RCC 7860 (cell line): Measurements from ENCODE around the gene ADI1.
"Not testable (repeated sequence)": the region's sequence is repeated elsewhere in the genome, so short reads cannot be mapped to it uniquely, and the experiment has no call there.

ENCODE experiments used
- DNase-seq: peaks from one replicate; pipeline ENCODE4 v3.0.0-alpha.2; 2015; ENCODE audit warnings: low spot score
- FAIRE-seq: peaks from 2 replicates; lab custom pipeline; 2012; peaks lifted over from hg19 to GRCh38; lab: Jason Lieb, UNC

Gene ADI1

DNA sequence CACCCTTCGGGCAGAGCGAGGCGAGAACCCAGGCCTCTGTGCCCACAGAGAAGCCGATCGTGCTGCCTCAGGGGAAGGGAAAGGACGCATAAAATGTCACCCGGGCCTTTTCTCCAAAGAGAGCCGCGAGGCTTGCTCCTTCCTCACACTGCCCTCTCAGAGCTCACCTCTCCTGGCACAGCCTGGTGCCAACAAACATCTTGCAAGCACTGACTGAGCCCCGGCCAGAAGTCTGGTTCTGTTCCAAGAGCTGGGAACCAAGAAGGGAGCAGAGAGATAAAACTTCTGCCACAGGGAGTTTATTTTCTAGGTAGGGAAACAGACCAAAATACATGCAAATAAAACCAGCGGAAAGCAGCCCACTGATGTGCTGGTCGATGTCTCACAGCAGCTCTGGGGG, 13.6 kb upstream of the ADI1 start:
- FAIRE-seq (no peak), DNase-seq (no peak)

DNA sequence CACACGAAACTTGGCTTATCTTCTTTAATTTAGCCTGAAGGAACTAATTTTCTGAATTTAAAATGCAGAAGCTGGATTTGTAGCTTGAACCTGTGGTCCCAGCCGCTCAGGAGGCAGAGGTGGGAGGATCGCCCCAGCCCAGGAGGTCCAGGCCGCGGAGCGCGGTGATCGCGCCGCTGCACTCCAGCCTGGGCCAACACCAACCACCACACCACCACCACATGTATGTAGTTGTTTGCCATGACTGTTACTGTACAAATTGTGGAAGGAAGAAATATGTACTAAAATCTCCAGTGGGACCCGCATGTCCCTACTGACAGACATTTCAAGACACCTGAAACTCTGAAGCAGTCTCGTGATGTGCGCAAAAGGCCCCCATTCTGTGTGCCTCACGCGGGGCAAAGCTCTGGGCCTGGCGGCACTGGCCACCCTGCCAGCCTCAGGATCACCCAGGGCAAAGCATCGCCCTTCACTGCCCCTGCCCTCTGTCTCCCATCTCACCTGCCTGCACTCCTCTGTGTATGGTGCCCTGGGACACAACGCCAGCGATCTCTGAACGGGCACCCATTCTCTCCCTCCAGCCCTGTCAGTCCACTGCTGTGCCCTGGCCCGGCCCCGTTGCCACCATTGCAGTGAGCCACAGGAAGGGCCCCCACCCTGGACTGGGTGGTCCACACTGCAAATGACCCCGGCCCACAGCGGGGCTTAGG, 10.1 kb upstream of the ADI1 start:
- no peak for DNase-seq
- no peak for FAIRE-seq

DNA sequence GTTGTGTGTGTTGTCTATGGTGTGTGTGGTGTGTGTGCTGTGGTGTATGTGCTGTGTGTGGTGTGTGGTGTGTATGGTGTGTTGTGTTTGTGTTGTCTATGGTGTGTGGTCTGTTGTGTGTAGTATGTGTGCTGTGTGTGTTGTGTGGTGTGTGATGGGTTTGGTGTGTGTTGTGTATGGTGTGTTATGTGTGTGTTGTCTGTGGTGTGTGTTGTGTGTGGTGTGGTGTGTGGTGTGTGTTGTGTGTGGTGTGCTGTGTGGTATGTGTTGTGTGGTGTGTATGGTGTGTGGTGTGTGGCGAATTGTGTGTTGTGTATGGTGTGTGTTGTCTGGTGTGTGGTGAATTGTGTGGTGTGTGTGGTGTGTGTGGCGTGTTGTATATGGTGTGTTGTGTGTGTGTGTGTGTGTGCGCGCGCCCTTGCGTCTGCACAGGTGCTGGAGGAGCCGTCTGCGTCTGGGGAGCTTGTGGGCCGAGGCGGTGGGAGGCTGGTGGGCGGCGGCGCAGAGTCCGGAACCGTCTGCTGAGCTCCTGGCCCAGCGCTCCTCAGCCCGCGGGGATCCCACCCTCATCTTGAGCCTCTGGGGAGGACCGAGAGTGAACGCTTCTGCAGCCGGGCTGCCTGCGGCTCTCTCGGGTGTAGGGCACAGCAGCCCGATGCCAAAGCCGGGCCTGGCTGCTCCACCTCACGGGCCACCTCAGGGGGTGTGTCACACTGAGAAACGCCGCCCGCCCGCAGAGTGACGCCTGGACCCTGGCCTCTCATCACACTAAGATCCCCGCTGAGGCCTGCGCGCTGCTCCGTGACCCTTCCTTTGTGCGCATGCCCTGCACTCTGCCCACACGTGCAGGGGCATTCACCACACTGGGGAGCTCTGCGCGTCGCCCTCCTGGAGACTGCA, 8.8 kb upstream of the ADI1 start:
- no peak for DNase-seq

DNA sequence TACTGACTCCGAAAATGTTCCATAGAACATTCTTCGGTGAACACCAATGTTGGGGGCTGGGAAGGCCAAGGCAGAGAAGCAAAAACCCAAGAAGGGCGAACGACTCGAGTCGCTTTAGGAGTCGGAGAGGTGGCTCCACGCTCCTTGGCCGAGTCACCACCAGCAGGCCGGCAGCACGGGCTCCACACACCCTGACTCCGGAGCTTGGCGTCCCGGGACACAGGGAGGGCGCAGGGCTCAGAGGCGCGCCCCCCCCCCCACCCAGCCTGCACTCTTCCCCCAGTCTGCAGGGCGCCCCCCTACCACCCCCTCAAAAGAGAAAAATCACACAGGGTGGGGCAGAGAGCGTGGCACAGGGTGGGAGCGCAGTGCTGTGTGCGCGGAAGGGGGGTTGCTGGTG, 7.5 kb upstream of the ADI1 start:
- no peak for FAIRE-seq
- no peak for DNase-seq

More for the DNA sequence above, 8.8 kb upstream of the ADI1 start:
- no peak for FAIRE-seq

DNA sequence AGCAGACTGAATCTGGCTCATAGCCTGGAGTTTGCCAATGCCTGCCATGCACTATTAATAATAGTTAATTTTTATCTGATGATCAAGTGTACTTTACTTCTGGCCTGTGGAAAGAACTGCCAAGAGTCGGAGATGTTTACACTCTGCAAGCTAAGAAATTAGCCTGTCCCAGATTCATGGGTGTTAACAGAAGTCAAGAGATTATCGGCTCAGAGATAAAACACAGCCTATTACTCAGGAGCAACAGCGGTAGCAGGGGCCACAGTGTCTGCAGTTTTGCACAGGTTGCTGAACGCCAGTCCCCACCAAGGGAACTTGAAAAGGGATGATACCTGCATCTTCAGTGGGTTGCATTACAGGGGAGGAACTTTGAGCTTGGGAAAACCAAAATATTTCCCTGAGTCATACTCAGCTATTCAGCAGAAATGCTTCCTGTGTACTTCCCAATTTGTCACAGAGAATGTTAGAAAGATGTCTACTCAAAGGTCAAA, 4.3 kb upstream of the ADI1 start:
- DNase-seq (no peak), FAIRE-seq (no peak)

DNA sequence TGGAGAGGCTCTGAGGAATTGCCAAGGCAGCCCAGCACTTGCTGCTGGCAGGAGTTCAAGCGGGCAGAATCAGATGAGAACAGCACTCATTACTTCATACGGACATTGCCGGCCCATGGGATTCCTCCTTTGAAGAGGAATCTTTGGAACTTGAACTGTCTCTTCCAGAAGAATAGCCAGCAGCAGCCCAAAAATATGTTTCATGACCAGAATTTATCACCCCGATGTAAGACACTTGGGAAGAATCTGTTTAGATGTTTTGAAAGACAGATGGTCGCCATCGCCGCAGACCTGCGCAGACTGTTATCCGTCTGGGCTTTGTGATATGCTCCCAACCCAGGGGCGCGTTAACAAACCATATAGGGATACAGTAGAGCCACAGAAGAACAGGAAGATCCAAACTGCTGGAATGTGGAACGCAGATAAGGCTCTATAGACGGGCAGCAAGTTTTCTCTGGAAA, 3.7 kb upstream of the ADI1 start:
- FAIRE-seq: no peak
- DNase-seq: no peak

DNA sequence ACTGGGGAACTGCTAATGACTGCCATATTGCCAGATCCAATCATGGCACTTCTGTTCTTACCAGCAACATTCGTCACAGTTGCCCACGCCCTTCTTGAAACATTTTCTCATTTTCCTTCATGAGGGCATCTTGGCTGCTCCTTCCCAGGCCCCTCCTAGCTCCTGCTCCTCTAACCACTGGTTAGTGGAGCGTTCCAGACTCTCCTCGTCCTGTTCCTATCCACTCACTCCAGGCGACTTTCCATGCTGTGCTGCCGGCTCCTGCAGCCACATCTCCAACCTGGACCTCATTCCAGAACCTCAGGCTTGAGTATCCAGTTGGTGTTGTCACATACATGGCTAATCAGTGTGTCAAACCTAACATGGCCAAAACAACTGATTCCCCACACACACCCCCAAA, 1.3 kb upstream of the ADI1 start:
- no peak for FAIRE-seq
- DNase-seq: no peak

DNA sequence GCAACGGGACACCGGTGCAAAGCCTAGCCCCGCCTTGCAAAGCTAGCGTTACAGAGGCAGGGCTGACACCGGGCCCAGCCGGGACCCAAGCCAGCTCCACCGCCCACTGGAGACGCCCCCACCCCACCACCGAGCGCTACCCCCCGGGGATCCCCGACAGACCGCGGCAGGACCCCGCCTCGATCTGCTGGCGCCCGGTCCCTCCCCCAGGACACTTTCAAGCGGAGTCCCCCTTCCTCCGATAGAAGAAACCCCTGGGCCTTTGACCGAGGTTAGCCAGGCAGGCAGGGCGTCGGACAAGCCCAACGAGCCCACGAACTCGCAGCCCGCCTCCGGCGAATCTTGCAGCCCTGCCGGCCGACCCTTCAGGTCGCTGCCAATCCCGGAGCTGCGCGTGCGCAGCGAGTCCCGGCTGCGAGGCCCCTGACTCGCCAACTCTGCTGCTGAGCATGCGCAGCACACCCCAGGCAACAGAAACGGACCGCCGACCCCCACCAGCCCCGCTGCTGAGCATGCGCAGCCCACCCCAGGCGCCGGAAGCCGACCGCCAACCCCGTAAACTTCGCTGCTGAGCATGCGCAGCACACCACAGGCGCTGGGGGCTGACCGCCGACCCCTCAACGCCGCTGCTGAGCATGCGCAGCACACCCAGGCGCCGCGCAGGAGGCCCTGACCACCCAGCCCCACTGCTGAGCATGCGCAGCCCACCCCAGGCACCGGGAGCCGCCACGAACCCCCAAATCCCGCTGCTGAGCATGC, 656 bp downstream of the ADI1 start:
- FAIRE-seq (no peak), DNase-seq (peak; percentile 96)

DNA sequence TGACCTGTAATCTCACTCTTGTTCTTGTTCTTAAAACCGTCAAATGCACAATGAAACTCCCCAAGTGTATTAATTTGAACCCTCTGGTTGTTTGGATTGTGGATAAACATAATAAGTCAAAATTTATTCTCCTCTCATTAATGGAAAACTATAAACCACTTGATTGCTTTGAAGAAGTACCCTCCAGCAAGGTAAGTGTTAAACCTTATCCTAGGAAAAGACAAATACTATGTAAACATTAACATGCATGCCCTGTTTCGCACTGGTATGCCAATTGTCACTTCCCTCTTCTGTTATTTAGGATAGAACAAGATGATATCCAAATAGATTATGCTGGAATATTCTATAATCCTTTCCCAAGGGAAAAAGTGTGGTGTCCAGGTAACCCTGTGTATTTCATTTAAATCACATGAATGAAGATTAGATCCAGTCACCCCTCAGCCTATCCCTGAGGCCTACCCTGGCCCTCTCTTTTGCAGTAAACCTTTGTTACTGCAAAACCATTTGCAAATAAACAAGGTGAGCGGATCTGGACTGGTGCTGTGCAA, 1.3 kb downstream of the ADI1 start:
- no peak for DNase-seq
- no peak for FAIRE-seq

DNA sequence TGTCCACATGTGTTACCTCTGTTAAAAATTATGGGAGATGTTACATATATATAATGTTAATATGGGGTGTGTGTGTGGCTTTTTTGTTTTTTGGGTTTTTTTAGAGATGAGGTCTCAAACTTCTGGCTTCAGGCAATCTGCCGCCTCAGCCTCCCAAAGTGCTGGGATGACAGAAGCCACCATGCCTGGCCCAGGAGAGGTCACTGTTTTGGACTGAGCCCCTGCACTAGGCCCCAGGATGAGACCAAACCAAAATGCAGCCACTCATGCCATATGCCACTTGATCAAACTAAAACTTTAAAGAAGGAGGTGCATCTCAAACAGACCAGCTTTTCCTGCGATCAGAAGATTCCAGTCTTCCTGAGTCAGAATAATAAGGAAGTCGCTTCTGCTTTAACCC, 2.5 kb downstream of the ADI1 start:
- FAIRE-seq: no peak
- DNase-seq: no peak

DNA sequence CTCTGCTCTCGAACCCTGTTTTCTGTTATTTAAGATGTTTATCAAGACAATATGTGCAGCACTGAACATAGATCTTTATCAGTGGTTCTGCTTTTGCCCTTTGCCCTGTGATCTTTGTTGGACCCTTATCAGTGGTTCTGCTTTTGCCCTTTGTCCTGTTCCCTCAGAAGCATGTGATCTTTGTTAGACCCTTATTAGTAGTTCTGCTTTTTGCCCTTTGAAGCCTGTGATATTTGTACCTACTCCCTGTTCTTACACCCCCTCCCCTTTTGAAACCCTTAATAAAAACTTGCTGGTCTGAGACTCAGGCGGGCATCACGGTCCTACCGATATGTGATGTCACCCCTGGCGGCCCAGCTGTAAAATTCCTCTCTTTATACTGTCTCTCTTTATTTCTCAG, 3.9 kb downstream of the ADI1 start:
- DNase-seq, FAIRE-seq: not testable (repeated sequence)

DNA sequence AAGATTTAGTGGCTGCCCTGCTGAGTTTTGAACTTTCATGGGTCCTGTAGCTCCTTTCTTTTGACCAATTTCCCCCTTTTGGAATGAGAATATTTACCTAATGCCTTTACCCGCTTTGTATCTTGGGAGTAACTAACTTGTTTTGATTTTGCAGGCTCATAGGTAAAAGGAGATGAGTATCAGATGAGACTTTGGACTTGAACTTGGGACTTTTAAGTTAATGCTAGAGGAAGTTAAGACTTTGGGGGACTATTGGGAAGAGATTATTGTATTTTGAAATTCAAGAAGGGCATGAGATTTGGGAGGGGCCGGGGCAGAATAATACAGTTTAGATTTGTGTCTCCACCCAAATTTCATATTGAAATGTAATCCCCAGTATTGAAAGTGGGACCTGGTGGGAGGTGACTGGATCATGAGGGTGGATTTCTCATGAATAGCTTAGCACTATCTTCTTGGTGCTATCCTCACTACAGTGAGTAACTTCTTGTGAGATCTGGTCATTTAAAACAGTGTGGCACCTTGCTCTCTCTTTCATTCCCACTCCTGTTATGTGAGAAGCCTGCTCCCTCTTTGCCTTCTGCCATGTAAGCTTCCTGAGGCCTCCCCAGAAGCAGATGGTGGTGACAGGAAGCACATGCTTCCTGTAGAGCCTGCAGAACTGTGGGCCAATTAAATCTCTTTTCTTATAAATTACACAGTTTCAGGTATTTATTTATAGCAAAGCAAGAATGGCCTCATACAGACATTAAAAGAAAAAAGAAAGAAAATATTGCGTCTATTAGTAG, 6.1 kb downstream of the ADI1 start:
- DNase-seq (no peak), FAIRE-seq (no peak)

DNA sequence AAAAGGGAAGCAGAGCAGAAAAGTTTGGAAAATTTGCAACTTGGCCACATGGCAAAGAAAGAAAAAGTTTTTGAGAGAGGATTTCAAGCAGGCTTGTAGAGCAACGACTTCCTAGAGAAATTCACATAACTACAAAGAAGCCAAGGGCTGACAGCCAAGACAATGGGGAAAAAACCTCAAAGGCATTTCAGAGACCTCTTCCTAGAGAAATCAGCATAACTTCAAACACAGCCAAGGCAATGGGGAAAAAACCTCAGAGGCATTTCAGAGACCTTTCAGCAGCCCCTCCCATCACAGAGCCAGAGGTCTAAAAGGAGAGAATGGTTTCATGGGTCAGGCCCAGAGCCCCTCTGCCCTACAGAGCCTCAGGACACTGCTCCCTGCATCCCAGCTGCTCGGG, 7.2 kb downstream of the ADI1 start:
- DNase-seq (no peak), FAIRE-seq (no peak)

DNA sequence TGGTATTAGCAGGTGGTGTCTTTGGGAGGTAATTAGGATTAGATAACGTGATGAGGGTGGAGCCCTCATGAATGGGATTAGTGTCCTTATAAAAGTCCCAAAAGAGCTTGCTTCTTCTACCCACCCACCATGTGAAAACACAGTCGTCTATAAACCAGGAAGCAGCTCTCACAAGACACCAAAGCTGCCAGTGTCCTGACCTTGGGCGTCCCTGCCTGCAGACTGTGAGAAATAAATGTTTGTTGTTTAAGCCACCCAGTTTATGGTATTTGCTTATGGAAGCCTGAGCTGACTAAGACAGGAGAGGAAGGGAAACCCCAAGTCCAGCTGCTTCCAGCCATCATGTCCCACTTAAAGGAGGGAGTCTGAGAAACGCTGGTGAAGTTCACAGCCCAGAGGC, 13.6 kb downstream of the ADI1 start:
- FAIRE-seq: no peak
- no peak for DNase-seq

DNA sequence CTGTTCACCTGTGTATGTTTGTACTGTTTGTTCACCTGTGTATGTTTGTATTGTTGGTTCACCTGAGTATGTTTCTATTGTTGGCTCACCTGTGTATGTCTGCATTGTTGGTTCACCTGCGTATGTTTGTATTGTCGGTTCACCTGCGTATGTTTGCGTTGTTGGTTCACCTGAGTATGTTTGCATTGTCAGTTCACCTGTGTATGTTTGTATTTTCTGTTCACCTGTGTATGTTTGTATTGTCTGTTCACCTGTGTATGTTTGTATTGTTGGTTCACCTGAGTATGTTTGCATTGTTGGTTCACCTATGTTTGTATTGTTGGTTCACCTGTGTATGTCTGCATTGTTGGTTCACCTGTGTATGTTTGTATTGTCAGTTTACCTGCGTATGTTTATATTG, 14.6 kb downstream of the ADI1 start:
- DNase-seq (no peak), FAIRE-seq (no peak)

DNA sequence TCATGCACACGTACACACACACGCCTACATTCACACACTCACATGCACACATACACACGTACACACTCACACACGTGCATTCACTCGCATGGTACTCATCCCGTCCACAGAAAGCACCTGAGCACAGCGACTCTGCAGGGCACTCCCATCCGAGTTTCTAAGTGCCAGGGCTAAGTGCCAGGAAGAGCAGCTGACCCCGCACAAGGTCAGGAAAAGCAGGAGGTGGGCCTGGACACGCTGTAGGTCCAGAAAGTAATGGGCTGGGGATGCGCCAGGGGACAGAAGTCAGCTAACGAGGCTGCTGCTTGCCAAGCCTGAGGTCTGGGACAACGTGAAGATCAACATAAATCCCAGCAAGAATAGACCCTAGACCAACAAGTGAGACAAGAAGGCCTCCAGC, 15.8 kb downstream of the ADI1 start:
- DNase-seq: no peak
- FAIRE-seq: no peak

DNA sequence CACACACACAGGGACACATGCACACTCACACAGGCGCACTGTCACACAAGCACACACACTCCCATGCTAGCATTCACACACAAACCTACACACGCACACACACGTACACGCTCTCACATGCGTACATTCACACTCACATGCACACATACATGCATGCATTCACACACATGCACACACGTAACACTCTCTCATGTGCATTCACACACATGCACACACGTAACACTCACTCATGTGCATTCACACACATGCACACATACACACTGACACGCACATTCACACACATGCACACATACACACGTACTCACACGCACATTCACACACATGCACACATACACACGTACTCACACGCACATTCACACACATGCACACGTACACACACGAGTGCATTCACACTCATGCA, 16.3 kb downstream of the ADI1 start:
- FAIRE-seq (no peak), DNase-seq (no peak)

DNA sequence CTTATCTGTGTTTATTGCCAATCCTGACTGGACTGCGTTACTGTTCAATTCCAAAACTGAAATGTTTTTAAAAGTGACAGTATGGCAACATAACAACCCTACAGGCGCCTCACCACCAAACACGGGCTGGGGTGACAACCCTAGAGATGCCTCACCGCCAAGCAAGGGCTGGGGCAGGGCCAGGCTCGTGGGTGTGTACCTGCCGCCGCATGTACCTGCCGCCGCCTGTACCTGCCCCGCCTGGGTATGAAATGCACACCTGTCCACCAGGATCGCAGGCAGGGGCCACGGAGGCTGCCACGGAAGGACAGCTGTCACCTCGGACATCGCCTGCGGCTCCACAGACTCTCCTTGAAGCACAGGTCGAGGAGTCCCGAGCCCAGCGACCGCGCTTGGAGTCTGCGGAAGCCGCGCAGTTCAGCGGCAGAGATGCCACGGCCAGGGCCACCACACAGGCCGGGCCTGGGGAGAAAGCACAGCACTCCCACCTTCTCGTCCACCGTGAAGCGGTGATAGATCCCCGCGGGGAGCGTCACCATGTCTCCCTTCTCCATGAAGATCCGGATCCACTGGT, 18.9 kb downstream of the ADI1 start:
- DNase-seq (no peak), FAIRE-seq (no peak)

DNA sequence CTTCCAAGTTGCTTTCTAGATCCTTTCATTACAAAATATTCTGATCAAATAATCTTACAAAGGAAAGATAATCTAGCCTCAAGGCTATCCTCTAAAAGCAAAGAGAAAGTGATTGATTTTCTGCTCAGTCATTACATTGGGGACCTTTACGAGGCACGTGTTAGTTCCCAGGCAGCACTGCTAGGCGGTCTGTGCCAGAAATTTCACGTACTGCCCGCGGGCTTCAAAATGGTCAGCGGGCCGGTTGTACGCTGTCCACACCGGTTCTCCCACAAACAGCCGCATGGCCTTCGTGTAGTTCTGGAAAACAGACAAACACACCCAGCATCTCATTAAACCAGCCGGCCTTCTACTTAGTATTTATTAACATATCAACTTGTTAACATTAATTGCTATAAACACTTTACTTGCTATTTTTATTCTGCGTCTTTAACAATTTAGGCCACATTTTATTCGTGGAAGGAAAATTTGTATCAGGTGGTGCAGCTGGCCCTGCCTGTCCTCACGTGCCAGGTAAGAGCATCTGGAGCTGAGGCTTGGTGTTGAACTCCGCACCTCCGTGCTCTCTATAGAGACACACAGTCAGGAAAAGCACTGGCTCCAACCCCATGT, 20.4 kb downstream of the ADI1 start:
- FAIRE-seq: no peak

More for the DNA sequence above, 20.4 kb downstream of the ADI1 start:
- no peak for DNase-seq
